WTC11 (cell line): Measurements from ENCODE around the gene ITGA1.

Source experiments
- AFF4 ChIP-seq: sonication (generic); formaldehyde crosslinking; IDR thresholded peaks from 2 replicates; pipeline ENCODE4 v1.8.1; 2023; ENCODE audit warnings: mild to moderate bottlenecking, missing genetic modification reagents, borderline replicate concordance
- CREB1 ChIP-seq: sonication (generic); formaldehyde crosslinking; IDR thresholded peaks from 2 replicates; pipeline ENCODE4 v1.8.0; 2023; ENCODE audit warnings: mild to moderate bottlenecking, missing genetic modification reagents
- CTCF ChIP-seq: fragments of 200-600 bp; IDR thresholded peaks from 2 replicates; pipeline ENCODE4 v1.8.0; 2022; ENCODE audit warnings: antibody characterized with exemption
- MAX ChIP-seq: sonication (generic); formaldehyde crosslinking; IDR thresholded peaks from 2 replicates; pipeline ENCODE4 v1.8.0; 2022; ENCODE audit warnings: mild to moderate bottlenecking, missing genetic modification reagents
- NR2C2 ChIP-seq: sonication (generic); formaldehyde crosslinking; IDR thresholded peaks from 2 replicates; pipeline ENCODE4 v1.8.0; 2022; ENCODE audit warnings: mild to moderate bottlenecking, missing genetic modification reagents
- PREB ChIP-seq: sonication (generic); formaldehyde crosslinking; IDR thresholded peaks from 2 replicates; pipeline ENCODE4 v1.8.1; 2022; ENCODE audit warnings: mild to moderate bottlenecking, missing genetic modification reagents, moderate library complexity, borderline replicate concordance
- ZNF232 ChIP-seq: sonication (generic); formaldehyde crosslinking; IDR thresholded peaks from 2 replicates; pipeline ENCODE4 v1.8.0; 2022; ENCODE audit warnings: mild to moderate bottlenecking, missing genetic modification reagents
- ZNF317 ChIP-seq: sonication (generic); formaldehyde crosslinking; IDR thresholded peaks from 2 replicates; pipeline ENCODE4 v1.8.1; 2023; ENCODE audit warnings: low read depth, mild to moderate bottlenecking, moderate library complexity, missing genetic modification reagents, borderline replicate concordance

GRCh38 chr5:52947851-52948250 lies 160.1 kb downstream of the ITGA1 start:
- TF ChIP-seq CTCF: no peak
- TF ChIP-seq NR2C2 (CRISPR knock-in tag): no peak
- TF ChIP-seq ZNF317 (CRISPR knock-in tag): no peak
- no peak for TF ChIP-seq ZNF232 (CRISPR knock-in tag)
- no peak for TF ChIP-seq CREB1 (CRISPR knock-in tag)
- TF ChIP-seq PREB (CRISPR knock-in tag): no peak
- no peak for TF ChIP-seq MAX
- TF ChIP-seq AFF4: no peak
